BE2C (cell line): ENCODE measurements around the gene PPP1R12B.
"Not testable (repeated sequence)": the region's sequence is repeated elsewhere in the genome, so short reads cannot be mapped to it uniquely, and the experiment has no call there.

Experiments used
- DNase-seq: peaks from one replicate; pipeline ENCODE4 v3.0.0-alpha.2; 2020
- H3K27me3 ChIP-seq: fragments of 250-450 bp; sonication (Bioruptor Pico); 2 replicates; pipeline ENCODE4 v1.5.1; 2020; ENCODE audit warnings: mild to moderate bottlenecking
- H3K36me3 ChIP-seq: fragments of 250-450 bp; sonication (Bioruptor Pico); 2 replicates; pipeline ENCODE4 v1.5.1; 2020; ENCODE audit warnings: mild to moderate bottlenecking
- H3K4me1 ChIP-seq: fragments of 250-450 bp; sonication (Bioruptor Pico); 2 replicates; pipeline ENCODE4 v1.5.1; 2020
- H3K4me3 ChIP-seq: 2 replicates; pipeline ENCODE4 v1.5.1; 2011; ENCODE audit warnings: low read depth, low read length
- H3K9me3 ChIP-seq: fragments of 250-450 bp; sonication (Bioruptor Pico); 2 replicates; pipeline ENCODE4 v1.5.1; 2020
- CTCF ChIP-seq: IDR thresholded peaks from 2 replicates; pipeline ENCODE4 v1.5.1; 2012; ENCODE audit warnings: mild to moderate bottlenecking, low read depth, low read length

Gene PPP1R12B

GRCh38 chr1:202551683-202552082 lies 203.2 kb downstream of the PPP1R12B start:
- Histone ChIP-seq H3K27me3 (no peaks in the 10 kb centered on the region), H3K4me3 (no peak overlapping the region), H3K4me1 (peaks cover 27% of the 10 kb centered on the region), H3K9me3 (no peaks in the 10 kb centered on the region), H3K36me3 (no peaks in the 10 kb centered on the region)
- no peak for TF ChIP-seq CTCF
- peak; percentile 57 for DNase-seq

GRCh38 chr1:202552615-202553014 lies 204.1 kb downstream of the PPP1R12B start:
- H3K4me1 ChIP-seq: peaks cover 23% of the 10 kb centered on the region
- H3K9me3 ChIP-seq, DNase-seq, H3K27me3 ChIP-seq, H3K36me3 ChIP-seq, H3K4me3 ChIP-seq: not testable (repeated sequence)

- not testable (repeated sequence) for H3K36me3 ChIP-seq, H3K27me3 ChIP-seq, H3K9me3 ChIP-seq, DNase-seq, H3K4me3 ChIP-seq
- H3K4me1 ChIP-seq: peaks cover 23% of the 10 kb centered on the region
These were observed 204.6 kb downstream of the PPP1R12B start for GRCh38 chr1:202553078-202553477.

GRCh38 chr1:202553560-202554038 lies 205.1 kb downstream of the PPP1R12B start:
- no peak overlapping the region for H3K4me3 ChIP-seq
- DNase-seq: no peak
- H3K36me3 ChIP-seq: no peaks in the 10 kb centered on the region
- TF ChIP-seq CTCF: no peak
- no peaks in the 10 kb centered on the region for H3K27me3 ChIP-seq
- H3K4me1 ChIP-seq: peaks cover 23% of the 10 kb centered on the region
- no peaks in the 10 kb centered on the region for H3K9me3 ChIP-seq

GRCh38 chr1:202554619-202555018 lies 206.1 kb downstream of the PPP1R12B start:
- not testable (repeated sequence) for H3K9me3 ChIP-seq, H3K36me3 ChIP-seq, H3K27me3 ChIP-seq, DNase-seq, H3K4me3 ChIP-seq
- peaks cover 25% of the 10 kb centered on the region for H3K4me1 ChIP-seq

- DNase-seq, H3K9me3 ChIP-seq, H3K27me3 ChIP-seq, H3K36me3 ChIP-seq, H3K4me3 ChIP-seq: not testable (repeated sequence)
- peaks cover 25% of the 10 kb centered on the region for H3K4me1 ChIP-seq
These were observed 207.5 kb downstream of the PPP1R12B start for GRCh38 chr1:202556037-202556436.

- not testable (repeated sequence) for H3K4me3 ChIP-seq
These were observed 209.2 kb downstream of the PPP1R12B start for GRCh38 chr1:202557662-202558061.

GRCh38 chr1:202561240-202561639 lies 212.7 kb downstream of the PPP1R12B start:
- TF ChIP-seq CTCF: no peak
- Histone ChIP-seq H3K4me1 (peaks cover 29% of the 10 kb centered on the region), H3K27me3 (no peaks in the 10 kb centered on the region)

More at GRCh38 chr1:202557662-202558061, 209.2 kb downstream of the PPP1R12B start:
- not testable (repeated sequence) for H3K36me3 ChIP-seq, DNase-seq, H3K27me3 ChIP-seq, H3K9me3 ChIP-seq
- peaks cover 13% of the 10 kb centered on the region for H3K4me1 ChIP-seq

GRCh38 chr1:202561726-202562443 lies 213.4 kb downstream of the PPP1R12B start:
- DNase-seq: no peak
- H3K27me3 ChIP-seq: no peaks in the 10 kb centered on the region
- H3K4me3 ChIP-seq: no peak overlapping the region
- peaks cover 32% of the 10 kb centered on the region for H3K4me1 ChIP-seq
- TF ChIP-seq CTCF: peak; percentile 48
- H3K9me3 ChIP-seq: no peaks in the 10 kb centered on the region
- no peaks in the 10 kb centered on the region for H3K36me3 ChIP-seq

More at GRCh38 chr1:202561240-202561639, 212.7 kb downstream of the PPP1R12B start:
- Histone ChIP-seq H3K4me3 (no peak overlapping the region), H3K36me3 (no peaks in the 10 kb centered on the region), H3K9me3 (no peaks in the 10 kb centered on the region)
- DNase-seq: no peak
